Ectodermal cell (in vitro differentiated cells): ENCODE data around the gene C22orf15.

Source experiments
- H3K27ac ChIP-seq: 2 replicates; pipeline ENCODE4 v1.7.0; 2013; ENCODE audit warnings: mild to moderate bottlenecking, low read depth, low read length; ENCODE audit not compliant: insufficient read depth, poor library complexity, severe bottlenecking
- H3K27me3 ChIP-seq: 2 replicates; pipeline ENCODE4 v1.7.0; 2013; ENCODE audit warnings: mild to moderate bottlenecking, low read length; ENCODE audit not compliant: insufficient read depth, control insufficient read depth, poor library complexity, severe bottlenecking
- H3K36me3 ChIP-seq: one replicate; pipeline ENCODE4 v1.7.0; 2013; ENCODE audit warnings: low read length; ENCODE audit not compliant: control insufficient read depth, insufficient read depth
- H3K4me1 ChIP-seq: one replicate; pipeline ENCODE4 v1.7.0; 2013; ENCODE audit warnings: low read length; ENCODE audit not compliant: control insufficient read depth, insufficient read depth
- H3K4me3 ChIP-seq: 2 replicates; pipeline ENCODE4 v1.7.0; 2013; ENCODE audit warnings: low read depth, low read length, control low read depth; ENCODE audit not compliant: insufficient read depth
- H3K9me3 ChIP-seq: 2 replicates; pipeline ENCODE4 v1.7.0; 2013; ENCODE audit warnings: mild to moderate bottlenecking, low read length, moderate library complexity; ENCODE audit not compliant: control insufficient read depth
- WGBS, 2 experiments: methylation state at CpG; one replicate each; pipeline ENCODE4 v1.1.7; 2013; ENCODE audit warnings: missing lambda C conversion rate in 2 of 2; 5-methylcytosine and 5-hydroxymethylcytosine counted together

Gene C22orf15

GRCh38 chr22:23759566-23759965 lies 3.2 kb upstream of the C22orf15 start:
- no peaks in the 10 kb centered on the region for H3K27me3 ChIP-seq
- no peaks in the 10 kb centered on the region for H3K9me3 ChIP-seq
- peaks cover 16% of the 10 kb centered on the region for H3K4me1 ChIP-seq
- H3K27ac ChIP-seq = no peak overlapping the region
- H3K4me3 ChIP-seq = no peak overlapping the region
- WGBS, 2 experiments = 91 to 92% methylated on average over 4 of the region's 4 CpGs
- no peaks in the 10 kb centered on the region for H3K36me3 ChIP-seq

- Histone ChIP-seq H3K4me3 (no peak overlapping the region), H3K36me3 (no peaks in the 10 kb centered on the region), H3K9me3 (no peaks in the 10 kb centered on the region), H3K27ac (no peak overlapping the region), H3K4me1 (peaks cover 16% of the 10 kb centered on the region), H3K27me3 (no peaks in the 10 kb centered on the region)
- 89 to 92% methylated on average over 6 of the region's 6 CpGs for WGBS, 2 experiments
These were observed 2.7 kb upstream of the C22orf15 start for GRCh38 chr22:23760056-23760455.

- 47 to 54% methylated on average over 17 of the region's 17 CpGs for WGBS, 2 experiments
These were observed 772 bp downstream of the C22orf15 start for GRCh38 chr22:23763579-23763945.

GRCh38 chr22:23763954-23764353 lies 1.2 kb downstream of the C22orf15 start:
- 86 to 89% methylated on average over 7 of the region's 7 CpGs for WGBS, 2 experiments
- no peak overlapping the region for H3K4me3 ChIP-seq
- H3K4me1 ChIP-seq = peaks cover 20% of the 10 kb centered on the region
- H3K27me3 ChIP-seq = no peaks in the 10 kb centered on the region
- no peaks in the 10 kb centered on the region for H3K36me3 ChIP-seq
- H3K9me3 ChIP-seq = no peaks in the 10 kb centered on the region
- H3K27ac ChIP-seq = no peak overlapping the region

More at GRCh38 chr22:23763579-23763945, 772 bp downstream of the C22orf15 start:
- Histone ChIP-seq H3K27me3 (no peaks in the 10 kb centered on the region), H3K27ac (no peak overlapping the region), H3K4me3 (no peak overlapping the region), H3K36me3 (no peaks in the 10 kb centered on the region), H3K4me1 (peaks cover 20% of the 10 kb centered on the region), H3K9me3 (no peaks in the 10 kb centered on the region)

GRCh38 chr22:23764899-23765881 lies 2.4 kb downstream of the C22orf15 start:
- no peak overlapping the region for H3K4me3 ChIP-seq
- H3K36me3 ChIP-seq = no peaks in the 10 kb centered on the region
- H3K27ac ChIP-seq = no peak overlapping the region
- no peaks in the 10 kb centered on the region for H3K9me3 ChIP-seq
- peaks cover 20% of the 10 kb centered on the region for H3K4me1 ChIP-seq
- peaks cover 5% of the 10 kb centered on the region for H3K27me3 ChIP-seq
- WGBS, 2 experiments = 93 to 95% methylated on average over 9 of the region's 9 CpGs

GRCh38 chr22:23767303-23767672 lies 4.5 kb downstream of the C22orf15 start:
- Histone ChIP-seq H3K27me3 (peaks cover 5% of the 10 kb centered on the region), H3K9me3 (no peaks in the 10 kb centered on the region), H3K4me3 (peak overlapping the region; percentile 67), H3K36me3 (no peaks in the 10 kb centered on the region), H3K4me1 (peaks cover 20% of the 10 kb centered on the region), H3K27ac (no peak overlapping the region)
- WGBS, 2 experiments = 2 to 3% methylated on average over 27 of the region's 27 CpGs

GRCh38 chr22:23767673-23768548 lies 5.1 kb downstream of the C22orf15 start, which contains the start of gene CHCHD10:
CHCHD10 (minus strand) TSS chr22:23767972; CDS start chr22:23767874, 98 bp downstream.
- H3K27ac ChIP-seq = peak within 1 kb of the TSS; percentile 56
- WGBS, 2 experiments = 0% methylated on average over 63 of the region's 63 CpGs
- peaks cover 15% of the 10 kb centered on the region for H3K4me1 ChIP-seq
- H3K27me3 ChIP-seq = peaks cover 7% of the 10 kb centered on the region
- no peaks in the 10 kb centered on the region for H3K9me3 ChIP-seq
- H3K36me3 ChIP-seq = no peaks in the 10 kb centered on the region
- H3K4me3 ChIP-seq = peak within 1 kb of the TSS; percentile 67

GRCh38 chr22:23769321-23769965 lies 6.7 kb downstream of the C22orf15 start:
- Histone ChIP-seq H3K4me1 (peaks cover 10% of the 10 kb centered on the region), H3K9me3 (no peaks in the 10 kb centered on the region), H3K4me3 (no peak overlapping the region), H3K27ac (no peak overlapping the region), H3K27me3 (peaks cover 22% of the 10 kb centered on the region), H3K36me3 (no peaks in the 10 kb centered on the region)
- WGBS, 2 experiments = 80 to 82% methylated on average over 6 of the region's 6 CpGs

GRCh38 chr22:23772315-23772648 lies 9.5 kb downstream of the C22orf15 start:
- no peaks in the 10 kb centered on the region for H3K36me3 ChIP-seq
- no peaks in the 10 kb centered on the region for H3K9me3 ChIP-seq
- peaks cover 22% of the 10 kb centered on the region for H3K27me3 ChIP-seq
- peak overlapping the region; percentile 44 for H3K4me3 ChIP-seq
- H3K27ac ChIP-seq = no peak overlapping the region
- peaks cover 13% of the 10 kb centered on the region for H3K4me1 ChIP-seq
- 5 to 11% methylated on average over 6 of the region's 6 CpGs for WGBS, 2 experiments
